ENCODE results near the gene TRIO. TPM values are rescaled to one million over a fixed set of nuclear protein-coding genes. Genes with fewer than 3 reads are reported as not detected.

The TRIO gene
- total RNA-seq, 1 experiment from 2014 or later = 211 TPM

DNA sequence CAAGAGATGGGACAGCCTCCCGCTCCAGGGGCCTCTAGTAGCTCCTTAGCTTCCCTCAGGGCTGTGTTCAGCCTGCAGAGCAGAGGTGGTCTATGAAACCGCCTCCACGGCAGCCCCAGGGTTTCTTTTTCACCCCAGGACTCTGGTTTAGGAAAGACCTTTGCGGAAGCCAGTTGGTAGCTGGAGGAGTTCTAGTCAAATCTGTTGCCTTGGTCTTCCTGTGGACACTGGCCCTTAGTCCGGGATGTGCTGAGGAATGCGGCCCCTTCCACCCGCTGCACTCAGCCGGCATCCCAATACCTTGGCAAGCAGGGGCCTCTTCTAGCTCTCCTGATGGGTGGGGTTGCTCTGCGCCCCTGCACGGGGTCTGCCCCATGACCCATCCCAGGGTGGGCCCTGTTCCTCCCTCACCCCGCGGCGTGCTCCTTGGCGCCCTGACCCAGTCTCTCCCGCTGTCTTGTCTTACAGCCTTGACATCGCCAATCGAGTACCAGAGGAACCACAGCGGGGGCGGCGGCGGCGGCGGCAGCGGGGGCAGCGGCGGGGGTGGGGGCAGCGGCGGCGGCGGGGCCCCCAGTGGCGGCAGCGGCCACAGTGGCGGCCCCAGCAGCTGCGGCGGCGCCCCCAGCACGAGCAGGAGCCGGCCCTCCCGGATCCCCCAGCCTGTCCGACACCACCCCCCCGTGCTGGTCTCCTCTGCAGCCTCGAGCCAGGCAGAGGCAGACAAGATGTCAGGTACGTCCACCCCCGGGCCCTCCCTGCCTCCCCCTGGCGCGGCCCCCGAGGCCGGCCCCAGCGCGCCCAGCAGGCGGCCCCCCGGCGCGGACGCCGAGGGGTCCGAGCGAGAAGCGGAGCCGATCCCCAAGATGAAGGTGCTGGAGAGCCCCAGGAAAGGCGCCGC lies 344.1 kb downstream of the TRIO start:
- TF ChIP-seq EZH2phosphoT487 (IDR thresholded peaks at IDR 0.05; ENCODE audit: borderline replicate concordance, low read length) (no peak), EZH2 (IDR thresholded peaks at IDR 0.05; ENCODE audit: low read length, unreplicated experiment) (no peak)
- TF ChIP-seq, protein P1, sequence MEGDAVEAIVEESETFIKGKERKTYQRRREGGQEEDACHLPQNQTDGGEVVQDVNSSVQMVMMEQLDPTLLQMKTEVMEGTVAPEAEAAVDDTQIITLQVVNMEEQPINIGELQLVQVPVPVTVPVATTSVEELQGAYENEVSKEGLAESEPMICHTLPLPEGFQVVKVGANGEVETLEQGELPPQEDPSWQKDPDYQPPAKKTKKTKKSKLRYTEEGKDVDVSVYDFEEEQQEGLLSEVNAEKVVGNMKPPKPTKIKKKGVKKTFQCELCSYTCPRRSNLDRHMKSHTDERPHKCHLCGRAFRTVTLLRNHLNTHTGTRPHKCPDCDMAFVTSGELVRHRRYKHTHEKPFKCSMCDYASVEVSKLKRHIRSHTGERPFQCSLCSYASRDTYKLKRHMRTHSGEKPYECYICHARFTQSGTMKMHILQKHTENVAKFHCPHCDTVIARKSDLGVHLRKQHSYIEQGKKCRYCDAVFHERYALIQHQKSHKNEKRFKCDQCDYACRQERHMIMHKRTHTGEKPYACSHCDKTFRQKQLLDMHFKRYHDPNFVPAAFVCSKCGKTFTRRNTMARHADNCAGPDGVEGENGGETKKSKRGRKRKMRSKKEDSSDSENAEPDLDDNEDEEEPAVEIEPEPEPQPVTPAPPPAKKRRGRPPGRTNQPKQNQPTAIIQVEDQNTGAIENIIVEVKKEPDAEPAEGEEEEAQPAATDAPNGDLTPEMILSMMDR (conservative IDR thresholded peaks at IDR 0.05; ENCODE audit: low read depth, low read length) = no peak
- intact Hi-C loops (cut with micrococcal nuclease) = no loop called here
- Histone ChIP-seq H3K9me3 (ENCODE audit: low read length) (no peaks in the 10 kb centered on the region), H3K27me3 (ENCODE audit: low read length) (no peaks in the 10 kb centered on the region), H3K36me3 (ENCODE audit: low read depth, low read length) (peaks cover 73% of the 10 kb centered on the region), H3K9me2 (replicated peaks; ENCODE audit: low read length) (no peaks in the 10 kb centered on the region), H4K20me1 (ENCODE audit: low read length) (no peaks in the 10 kb centered on the region), H3K79me2 (ENCODE audit: low read length) (no peaks in the 10 kb centered on the region), H3F3A (ENCODE audit: low read length, unreplicated experiment) (no peaks in the 10 kb centered on the region), H3K27ac (ENCODE audit: low read length) (no peak overlapping the region), H3K4me3 (ENCODE audit: low read length) (no peak overlapping the region), H3K4me1 (ENCODE audit: insufficient read depth, low read length) (peaks cover 13% of the 10 kb centered on the region; the same call in 1 of the 2 replicates), H2AFZ (ENCODE audit: low read length) (no peak overlapping the region), H3K9ac (ENCODE audit: low read length) (no peak overlapping the region), H3K4me2 (ENCODE audit: low read length) (no peak overlapping the region)
- no peak for ATAC-seq
- no TSS peak for BruUV-seq (replicated peaks)
- ChIA-PET CTCF (no interaction called here), POLR2A (ENCODE audit: unreplicated experiment) (no interaction called here)
- DNase-seq = no peak

DNA sequence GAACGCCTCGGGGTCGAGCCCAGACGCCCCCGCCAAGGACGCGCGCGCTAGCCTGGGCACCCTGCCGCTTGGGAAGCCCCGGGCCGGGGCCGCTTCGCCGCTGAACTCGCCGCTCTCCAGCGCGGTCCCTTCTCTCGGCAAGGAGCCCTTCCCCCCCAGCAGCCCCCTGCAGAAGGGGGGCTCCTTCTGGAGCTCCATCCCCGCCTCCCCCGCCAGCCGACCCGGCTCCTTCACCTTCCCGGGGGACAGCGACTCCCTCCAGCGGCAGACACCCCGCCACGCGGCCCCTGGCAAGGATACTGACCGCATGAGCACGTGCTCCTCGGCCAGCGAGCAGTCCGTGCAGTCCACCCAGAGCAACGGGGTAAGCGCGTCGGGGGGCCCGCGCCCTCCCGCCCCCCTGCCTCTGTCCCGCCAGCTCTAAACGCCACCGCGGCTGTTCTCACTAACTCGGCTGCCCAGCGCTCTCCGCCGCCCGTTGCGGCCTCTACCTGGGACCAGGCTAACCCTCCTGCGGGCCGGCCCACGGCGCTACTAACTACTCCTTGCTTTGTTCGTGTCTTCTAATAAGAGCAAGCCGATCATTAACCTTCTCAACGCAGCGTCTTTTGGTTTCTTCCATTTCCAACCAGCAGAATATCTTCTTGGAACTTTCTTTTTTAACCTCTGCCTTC lies 344.9 kb downstream of the TRIO start:
- ChIA-PET POLR2A (ENCODE audit: unreplicated experiment) (no interaction called here), CTCF (no interaction called here)
- Histone ChIP-seq H3F3A (ENCODE audit: low read length, unreplicated experiment) (no peaks in the 10 kb centered on the region), H3K4me2 (ENCODE audit: low read length) (no peak overlapping the region), H3K9me3 (ENCODE audit: low read length) (no peaks in the 10 kb centered on the region), H3K79me2 (ENCODE audit: low read length) (no peaks in the 10 kb centered on the region), H3K27ac (ENCODE audit: low read length) (no peak overlapping the region), H3K9ac (ENCODE audit: low read length) (no peak overlapping the region), H3K27me3 (ENCODE audit: low read length) (no peaks in the 10 kb centered on the region), H3K9me2 (replicated peaks; ENCODE audit: low read length) (no peaks in the 10 kb centered on the region), H3K4me1 (ENCODE audit: insufficient read depth, low read length) (peaks cover 13% of the 10 kb centered on the region; the same call in 1 of the 2 replicates), H2AFZ (ENCODE audit: low read length) (no peak overlapping the region), H3K36me3 (ENCODE audit: low read depth, low read length) (peaks cover 73% of the 10 kb centered on the region), H3K4me3 (ENCODE audit: low read length) (no peak overlapping the region), H4K20me1 (ENCODE audit: low read length) (no peaks in the 10 kb centered on the region)
- BruUV-seq (replicated peaks) = no TSS peak
- ATAC-seq = no peak
- DNase-seq = no peak
- intact Hi-C loops (cut with micrococcal nuclease) = no loop called here
- TF ChIP-seq EZH2 (IDR thresholded peaks at IDR 0.05; ENCODE audit: low read length, unreplicated experiment) (no peak), EZH2phosphoT487 (IDR thresholded peaks at IDR 0.05; ENCODE audit: borderline replicate concordance, low read length) (no peak)
- TF ChIP-seq, protein P1 (conservative IDR thresholded peaks at IDR 0.05; ENCODE audit: low read depth, low read length) = no peak
